Limb (tissue), 2 donors: Measurements from ENCODE around the gene ANKS1B.

Source experiments
- DNase-seq, 2 donors: peaks; one replicate each; pipeline ENCODE4 v3.0.0-alpha.2; 2016; ENCODE audit errors: extremely low spot score in 2 of 2

The ANKS1B gene

DNA sequence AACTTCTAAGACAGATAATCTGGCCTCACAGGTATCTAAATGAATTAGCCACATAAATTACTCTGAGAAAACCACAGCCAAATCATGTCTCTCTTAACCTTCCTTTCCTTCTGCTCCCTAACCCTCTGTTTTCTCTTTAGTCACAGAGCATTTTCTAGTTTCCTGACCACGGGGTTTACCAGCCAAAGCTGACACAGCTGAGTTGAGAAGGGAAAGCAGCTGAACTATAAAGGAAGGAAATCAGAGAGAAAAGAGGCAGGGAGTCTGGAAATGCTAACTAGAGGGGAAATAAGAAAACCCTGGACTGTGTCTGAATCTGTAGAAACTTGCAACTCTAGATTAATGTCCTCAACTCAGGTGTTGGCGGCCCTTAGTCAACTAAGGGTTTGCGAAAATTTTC lies 24.4 kb downstream of the ANKS1B start:
- peak in 1 of 2 donors; percentile 50 for DNase-seq

DNA sequence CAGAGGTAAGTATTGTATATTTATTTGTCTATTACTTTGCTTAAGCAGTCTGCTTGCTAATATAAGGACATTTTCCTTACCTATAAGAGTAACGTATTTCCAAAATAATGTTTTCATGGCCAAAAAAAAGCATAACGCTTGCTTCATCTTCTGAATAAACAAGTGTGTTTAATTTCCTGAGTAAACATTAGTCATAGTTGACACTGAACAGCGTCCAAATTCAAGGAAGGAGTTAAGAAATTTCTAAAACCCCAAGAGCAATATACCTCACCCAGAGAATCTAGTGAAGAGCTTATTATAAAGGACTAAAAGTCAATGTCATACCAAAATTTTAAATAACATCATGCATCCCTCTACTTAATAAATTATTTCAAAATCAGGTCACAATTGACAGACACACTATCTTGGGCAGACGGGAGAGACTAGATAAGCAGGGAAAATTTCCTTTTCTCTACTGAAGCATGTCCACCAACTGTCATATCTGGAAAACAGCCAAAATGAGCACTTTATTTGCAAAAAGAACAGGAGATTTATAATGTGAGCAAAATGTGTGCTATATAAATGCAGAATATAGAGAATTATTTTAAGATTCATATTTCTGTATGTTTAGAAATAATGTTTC lies 25.1 kb downstream of the ANKS1B start:
- DNase-seq, result no peak

DNA sequence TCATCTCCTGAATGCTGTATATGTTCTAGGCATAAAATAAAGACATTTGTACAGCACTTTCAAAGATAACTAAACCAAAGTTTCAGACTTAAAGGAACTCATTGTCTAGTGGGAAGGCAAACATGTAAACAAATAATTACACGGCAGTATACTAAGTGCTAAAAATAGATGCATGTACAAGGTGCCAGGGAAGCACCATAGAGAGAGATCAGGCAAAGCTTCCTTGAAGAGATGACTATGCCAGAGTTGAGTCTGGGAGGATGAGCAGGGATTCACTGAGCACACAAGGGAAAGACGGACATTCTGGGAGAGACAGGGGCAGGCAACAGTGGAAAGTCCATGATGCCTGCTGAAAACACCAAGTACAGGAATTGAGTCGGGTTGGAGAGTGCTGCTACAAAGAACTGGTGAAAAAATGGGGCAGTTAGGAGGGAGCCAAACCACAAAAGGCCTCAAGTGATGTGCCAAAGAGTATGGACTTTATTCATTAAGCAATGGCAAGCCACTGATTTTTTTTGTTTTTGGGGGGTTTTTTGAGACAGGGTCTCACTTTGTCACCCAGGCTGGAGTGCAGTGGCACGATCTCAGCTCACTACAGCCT lies 26.8 kb downstream of the ANKS1B start:
- DNase-seq, result no peak

DNA sequence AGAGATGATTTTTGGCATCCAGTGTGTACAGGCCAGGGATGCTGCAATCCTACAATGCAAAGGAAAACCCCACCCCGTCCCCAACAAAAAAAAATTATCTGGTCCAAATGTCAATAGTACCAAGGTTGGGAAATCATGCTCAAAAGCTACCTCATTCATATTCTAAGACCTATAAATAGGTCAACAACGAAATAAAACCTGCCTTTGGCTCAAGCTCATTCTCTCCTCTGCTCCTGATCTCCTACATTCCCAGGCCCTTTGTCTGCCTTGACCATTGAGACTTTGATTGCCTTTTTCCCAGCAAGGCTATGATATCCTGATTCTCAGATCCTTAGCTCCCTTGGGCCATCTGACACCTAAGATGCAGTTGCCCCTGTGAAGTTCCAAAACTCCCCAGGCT lies 30.0 kb downstream of the ANKS1B start:
- DNase-seq, result no peak

DNA sequence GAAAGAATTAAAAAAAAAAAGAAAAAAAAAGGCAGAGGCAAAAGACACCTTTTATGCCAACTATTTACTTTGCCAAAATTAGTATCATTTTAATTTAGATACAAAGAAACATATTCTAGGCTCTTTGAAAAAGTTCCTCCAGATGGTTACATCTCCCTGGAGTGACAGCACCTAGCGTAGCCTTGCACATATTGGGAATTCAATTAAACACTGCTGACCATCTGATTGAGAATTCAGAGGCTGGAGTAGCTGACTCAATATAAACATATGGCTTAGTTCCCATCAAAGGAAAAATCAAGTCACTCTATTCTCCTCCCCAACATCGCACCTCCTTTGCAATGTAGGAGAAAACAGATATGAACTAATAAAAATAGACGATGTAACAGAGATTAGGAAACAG lies 36.4 kb downstream of the ANKS1B start:
- DNase-seq, result no peak

DNA sequence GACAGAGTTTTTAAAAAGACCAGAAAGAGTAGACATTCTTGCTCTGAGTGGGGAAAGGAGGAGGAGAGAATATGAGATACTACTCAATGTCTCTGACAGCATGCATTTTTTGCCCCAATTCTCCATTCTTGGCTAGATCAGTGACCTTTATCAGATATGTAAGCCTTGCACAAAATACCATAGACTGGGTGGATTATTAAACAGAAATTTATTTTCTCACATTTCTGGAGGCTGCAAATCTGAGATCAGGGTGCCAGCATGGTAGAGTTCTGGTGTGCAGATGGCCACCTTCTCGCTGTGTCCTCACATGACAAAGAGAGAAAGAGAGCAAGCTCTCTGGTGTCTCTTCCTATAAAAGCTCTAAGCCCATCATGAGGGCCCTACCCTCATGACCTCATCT lies 38.6 kb downstream of the ANKS1B start:
- no peak for DNase-seq

DNA sequence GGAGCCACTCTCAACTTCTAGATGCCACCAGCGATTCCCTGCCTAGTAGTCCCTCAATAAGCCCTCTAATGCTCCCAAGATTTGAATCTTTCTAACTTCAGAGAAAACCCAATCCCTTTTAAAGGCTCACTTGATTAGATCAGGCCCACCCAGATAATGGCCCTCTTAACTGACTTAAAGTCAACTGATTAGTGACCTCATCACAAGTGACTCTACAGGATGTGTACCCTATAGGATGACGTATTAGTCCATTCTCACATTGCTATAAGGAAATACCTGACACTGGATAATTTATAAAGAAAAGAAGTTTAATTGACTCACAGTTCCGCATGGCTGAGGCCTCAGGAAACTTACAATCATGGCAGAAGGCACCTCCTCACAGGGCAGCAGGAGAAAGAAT lies 49.1 kb downstream of the ANKS1B start:
- DNase-seq, result no peak

DNA sequence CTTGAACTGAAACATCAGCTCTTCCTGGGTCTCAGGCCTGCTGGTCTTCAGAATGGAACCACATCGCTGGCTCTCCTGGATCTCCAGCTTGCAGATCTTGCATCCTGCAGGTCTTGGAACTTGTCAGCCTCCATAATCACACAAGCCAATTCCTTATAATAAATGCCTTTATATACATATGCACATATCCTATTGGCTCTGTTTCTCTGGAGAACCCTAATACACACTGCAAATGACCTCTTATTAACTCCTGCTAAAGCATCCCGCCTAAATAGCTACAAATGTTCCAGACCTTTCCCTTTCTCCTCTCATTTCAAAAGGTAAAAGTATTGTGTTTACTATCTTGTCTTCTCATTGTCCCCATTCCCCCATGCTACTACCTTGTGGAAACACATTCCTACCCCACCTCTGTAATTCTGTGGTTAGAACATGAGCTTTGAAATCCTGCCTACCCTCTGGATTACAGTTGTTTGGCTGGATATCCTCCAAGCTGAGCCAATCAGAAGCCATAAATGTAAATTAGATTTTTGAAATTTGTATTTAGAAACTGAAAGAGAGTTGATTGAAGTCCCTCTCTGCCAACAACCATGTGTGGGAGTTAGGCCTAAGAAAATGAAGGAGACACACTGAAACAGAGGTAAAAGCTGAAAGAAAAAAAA lies 58.1 kb downstream of the ANKS1B start:
- DNase-seq, result no peak

DNA sequence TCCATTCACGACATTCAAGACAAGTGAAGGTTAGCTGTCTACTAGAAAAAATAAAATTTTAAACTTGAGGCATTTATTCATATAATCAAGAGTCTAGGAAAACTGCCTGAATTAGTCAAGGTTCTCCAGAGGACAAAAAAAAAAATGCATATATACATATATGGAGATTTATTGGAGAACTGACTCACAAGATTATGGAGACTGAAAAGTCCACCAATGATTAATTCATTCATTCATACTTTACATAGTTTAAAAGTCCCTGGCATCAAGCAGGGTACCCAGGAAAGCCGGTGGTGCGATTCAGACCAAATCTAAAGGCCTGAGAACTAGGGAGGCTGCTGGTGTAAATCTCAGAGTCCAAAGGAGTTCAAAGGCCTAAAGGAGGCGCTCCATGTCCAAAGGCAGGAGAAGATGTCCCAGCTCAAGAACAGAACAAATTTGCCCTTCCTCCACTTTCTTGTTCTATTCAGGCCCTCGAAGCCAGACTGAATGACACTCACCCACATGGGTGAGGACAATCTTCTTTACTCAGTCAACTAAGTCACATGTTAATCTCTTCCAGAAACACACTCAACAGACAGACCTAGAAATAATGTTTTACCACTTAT lies 64.3 kb downstream of the ANKS1B start:
- DNase-seq, result no peak

DNA sequence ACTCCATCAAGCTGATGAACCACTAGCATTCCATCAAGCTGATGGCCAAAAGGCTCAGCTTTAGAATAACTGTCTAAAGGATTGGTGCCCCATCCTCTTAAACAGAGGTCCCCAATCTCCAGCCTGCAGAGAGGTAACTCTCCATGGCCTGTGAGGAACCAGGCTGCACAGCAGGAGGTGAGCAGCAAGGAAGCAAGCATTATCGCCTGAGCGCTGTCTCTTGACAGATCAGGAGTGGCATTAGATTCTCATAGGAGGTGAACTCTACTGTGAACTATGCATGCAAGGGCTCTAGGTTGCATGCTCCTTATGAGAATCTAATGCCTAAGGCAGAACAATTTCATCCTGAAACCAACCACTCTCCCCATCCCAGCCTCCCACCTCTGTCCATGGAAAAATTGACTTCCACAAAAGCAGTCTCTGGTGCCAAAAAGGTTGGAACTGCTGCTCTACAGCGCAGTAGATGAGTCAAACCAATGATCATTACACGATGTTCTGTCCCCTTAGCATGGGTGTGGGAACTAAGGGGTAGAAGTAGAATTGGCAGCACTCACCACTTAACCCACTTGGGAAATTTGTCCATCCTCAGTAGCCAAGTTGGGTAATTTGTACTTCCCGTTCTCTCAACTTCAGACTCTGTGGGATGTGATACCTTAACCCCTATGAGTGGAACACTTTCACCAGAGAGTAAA lies 66.9 kb downstream of the ANKS1B start:
- DNase-seq, result no peak

DNA sequence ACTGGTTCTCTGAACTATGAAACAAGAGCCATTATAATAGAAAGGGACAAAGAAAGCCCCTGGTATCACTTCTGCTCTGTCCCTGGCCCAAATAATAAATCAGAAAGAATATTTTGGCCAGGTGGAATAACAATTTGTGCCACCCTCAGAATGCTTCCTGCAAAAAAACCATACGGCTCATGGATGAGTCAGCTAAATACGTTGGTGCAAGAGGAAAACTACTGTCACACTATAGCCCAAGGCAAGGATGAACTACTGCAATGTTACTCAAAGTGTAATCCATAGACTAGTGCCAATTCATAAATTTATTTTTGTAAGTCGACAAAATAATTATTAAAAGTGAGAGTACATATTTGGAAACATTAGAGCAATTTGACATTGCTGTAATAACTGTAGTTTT lies 68.2 kb downstream of the ANKS1B start:
- DNase-seq, result no peak

DNA sequence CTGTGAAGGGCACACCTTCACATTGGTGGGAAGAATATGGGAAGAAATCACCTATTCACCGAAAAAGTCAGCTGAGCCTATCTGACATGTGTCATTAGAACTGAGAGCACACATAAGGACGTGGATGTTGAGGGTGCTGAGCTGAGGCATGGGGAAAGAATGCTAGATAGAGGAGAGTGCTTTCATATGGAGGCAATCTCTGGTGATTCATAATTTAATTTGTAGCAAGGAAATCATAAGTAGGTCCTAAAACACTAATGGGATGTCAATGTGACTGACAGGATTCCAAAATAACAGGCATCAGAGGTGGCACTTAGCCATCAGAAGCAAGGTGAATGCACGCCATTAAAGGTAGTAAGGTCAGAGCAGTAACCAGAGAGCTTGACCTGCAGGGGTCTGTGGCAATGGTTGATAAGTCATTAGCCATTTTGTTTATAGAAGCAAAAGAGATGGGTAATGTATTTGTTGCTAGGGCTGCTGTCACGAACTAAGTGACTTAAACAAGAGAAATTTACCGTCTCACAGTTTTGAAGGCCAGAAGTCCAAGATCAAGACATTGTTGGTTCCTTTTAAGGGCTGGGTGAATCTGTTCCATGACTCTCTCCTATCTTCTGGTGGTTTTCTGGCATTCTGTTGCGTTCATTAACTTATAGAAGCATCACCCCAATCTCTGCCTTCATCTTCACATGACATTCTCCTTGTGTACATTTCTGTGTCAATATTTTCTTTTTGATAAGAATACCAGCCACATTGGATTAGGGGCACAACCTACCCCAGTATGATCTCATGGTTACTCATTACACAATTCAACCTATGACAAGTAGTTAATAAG lies 69.3 kb downstream of the ANKS1B start:
- no peak for DNase-seq

DNA sequence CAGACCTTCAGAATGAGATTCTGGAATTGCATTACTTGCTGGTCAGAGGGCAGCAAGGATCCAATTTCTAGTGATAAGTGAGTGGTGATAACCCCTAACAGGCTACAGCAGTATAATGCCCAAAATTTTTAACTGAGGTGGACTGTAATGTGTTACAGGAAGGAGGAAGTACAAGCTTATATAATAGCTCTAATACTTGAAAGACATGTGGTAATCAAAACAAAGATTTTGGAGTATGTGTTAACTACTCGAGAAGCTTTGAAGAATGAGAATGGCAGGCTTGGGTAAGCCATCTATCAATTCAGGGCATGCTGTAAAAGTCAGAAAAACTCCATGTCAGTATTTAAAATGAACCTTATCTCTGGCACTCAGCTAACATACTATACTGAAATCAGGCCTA lies 70.5 kb downstream of the ANKS1B start:
- no peak for DNase-seq

DNA sequence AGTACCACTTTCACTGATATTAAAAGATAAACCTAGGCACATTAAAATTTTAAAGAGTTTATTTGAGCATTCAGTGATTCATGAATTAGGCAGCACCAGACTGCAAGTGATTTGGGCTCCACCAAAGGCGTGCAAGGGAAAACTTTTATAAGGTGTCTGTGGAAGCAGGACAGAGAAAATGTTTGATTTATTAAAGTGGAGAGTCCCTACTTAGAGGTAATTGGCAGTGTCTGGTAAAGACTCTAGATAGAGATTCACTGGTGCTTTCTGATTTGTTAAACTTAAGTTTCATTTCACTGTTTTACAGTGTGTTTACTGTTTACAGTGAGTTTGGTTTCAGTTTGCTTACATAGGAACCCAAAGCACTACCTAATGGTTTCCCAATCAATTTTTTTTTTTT lies 72.8 kb downstream of the ANKS1B start:
- DNase-seq, result no peak

DNA sequence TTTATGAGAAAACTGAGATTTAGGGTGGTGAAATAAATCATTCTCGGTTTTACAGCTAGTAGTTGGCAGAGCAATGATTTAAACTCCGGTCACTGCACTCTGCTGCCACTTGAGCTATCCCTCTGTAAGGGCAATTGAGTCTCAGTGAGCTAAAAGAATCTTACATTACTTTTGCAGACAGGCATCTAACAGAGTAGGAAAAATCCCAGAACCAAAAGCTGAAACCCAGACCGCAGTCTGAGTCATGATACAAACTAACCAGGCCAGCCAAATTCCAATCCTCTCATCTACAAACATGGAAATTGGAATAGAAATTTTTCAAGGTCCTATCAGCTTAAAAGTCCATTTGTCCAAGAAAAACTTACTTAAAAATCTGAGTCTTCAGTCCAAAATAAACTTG lies 73.7 kb downstream of the ANKS1B start:
- DNase-seq, result peak in 1 of 2 donors; percentile 59

DNA sequence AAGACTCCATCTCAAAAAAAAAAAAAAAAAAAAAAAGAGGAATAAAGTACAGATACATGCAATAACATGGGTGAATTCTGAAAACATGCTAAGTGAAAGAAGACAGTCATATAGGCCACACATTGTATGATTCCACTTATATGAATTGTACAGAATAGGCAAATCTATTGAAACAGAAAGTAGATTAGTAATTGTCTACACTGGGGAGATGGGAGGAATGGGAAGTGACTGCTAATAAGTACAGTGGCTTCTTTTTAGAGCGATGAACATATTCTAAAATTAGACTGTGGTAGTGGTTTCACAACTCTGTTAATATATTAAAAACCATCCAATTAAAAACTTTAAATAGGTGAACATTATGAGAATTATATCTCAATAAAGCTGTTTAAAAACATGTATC lies 74.4 kb downstream of the ANKS1B start:
- no peak for DNase-seq

DNA sequence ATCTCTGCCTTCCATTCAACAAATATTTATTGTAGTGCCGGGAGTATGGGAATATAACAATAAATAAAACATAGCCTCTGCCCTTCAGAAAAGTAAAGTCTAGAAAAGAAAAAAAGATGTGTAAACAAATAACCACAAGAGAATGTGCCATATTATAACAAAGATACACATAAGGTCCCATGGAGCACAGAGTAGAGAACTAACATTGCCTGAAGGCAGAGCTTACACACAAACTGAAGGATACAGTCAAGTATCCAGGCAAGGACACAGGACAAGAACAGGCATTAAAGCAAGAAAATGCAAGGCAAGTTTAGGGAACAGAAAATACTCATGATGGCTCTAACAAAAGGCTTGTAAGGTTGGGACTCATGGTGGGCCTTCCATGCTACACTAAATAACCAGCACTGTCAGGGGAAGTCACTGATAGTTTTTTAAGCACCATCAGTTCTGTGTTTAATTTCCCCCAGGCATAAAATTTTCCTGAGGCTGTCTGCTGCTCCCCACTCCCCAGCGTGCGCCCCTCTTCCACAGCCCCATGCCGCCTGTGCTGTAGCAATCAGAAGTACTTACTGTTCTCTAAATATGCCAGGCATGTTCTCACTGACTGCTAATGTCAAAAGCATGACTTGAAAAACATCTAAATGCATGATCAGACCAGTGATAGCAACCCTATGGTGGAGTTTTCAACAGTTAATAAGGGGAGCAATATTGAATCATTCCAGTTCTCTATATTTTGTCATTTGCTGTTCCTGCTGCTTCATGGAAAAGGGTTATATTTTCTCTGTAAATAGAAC lies 77.8 kb downstream of the ANKS1B start:
- no peak for DNase-seq

DNA sequence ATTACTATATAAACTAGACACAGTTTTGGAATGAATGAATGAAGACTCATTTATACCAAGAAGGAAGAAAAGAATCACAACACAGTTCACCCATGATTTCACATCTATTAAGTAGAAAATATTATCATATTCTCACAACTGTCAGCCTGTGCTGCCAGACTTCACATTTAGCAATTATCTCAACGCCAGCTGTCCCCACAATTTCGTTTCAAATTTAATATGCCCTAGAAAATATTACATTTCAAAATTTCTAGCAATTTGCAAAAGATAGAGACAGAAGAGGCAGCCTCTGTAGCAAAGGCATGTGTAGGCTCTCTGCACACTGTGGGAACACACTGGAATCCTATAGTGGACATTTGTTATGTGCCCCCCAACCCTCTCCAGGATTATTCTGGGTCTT lies 83.6 kb downstream of the ANKS1B start:
- no peak for DNase-seq

DNA sequence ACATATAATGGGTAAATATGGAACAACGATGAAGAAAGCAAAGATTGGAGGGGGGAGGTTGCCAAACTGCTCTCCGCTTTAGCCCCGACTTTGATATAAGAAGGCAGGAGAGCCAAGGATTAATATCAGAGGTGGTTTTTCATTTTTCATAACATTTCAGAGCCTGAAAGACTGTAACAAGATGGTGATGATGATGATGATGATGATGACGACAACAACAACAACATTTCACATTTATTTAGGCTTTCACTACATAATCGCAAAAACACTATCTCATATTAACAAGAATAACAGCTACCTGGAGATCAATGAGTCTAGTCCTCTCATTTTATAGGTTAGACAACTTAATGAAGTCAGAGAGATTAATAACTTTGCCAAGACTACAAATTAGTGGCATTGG lies 86.1 kb downstream of the ANKS1B start:
- DNase-seq, result no peak

DNA sequence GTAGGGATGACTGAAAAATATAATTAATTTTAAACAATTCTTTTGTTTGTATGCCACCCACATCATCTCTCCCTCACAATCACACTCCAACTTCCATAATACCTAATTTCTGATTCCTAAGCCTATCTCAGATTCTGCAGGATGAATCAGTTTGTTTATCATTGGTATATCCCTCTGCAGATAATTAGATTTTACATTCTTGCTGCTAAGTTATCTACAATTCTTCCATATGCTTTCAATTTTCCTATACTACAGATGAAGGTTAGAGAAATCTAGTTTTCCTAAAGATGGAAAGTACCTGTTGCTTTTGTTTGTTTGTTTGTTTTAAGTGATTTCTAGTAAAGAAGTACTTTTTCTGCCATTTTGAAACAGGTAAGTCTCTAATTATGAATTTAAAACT lies 105.3 kb downstream of the ANKS1B start:
- no peak for DNase-seq

DNA sequence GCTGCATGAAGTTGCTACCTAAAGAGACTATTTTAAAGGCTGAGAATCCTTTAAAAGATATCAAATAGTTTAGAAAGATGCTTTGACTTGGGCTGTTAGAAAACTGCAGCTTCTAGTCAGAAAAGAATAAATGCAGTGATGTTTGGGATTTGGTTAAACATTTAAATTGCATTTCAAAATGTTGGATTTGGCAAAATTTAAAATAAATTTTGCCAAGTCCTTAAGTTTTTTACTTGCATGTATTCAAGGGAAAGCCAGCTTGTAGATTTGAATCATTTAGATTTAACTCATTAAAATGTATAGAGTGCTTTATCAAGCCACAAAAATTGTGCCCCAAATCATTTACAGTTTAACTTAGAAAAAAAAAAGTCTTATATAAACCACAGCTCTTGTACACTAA lies 109.7 kb downstream of the ANKS1B start:
- no peak for DNase-seq
